ENCODE data around the gene CNIH3.

Gene CNIH3

GRCh38 chr1:224585051-224585450 is 31.1 kb upstream of the CNIH3 start:
- Histone ChIP-seq H3K36me3 (ENCODE audit: control insufficient read depth, low read length) (no peaks in the 10 kb centered on the region), H3K79me2 (ENCODE audit: control insufficient read depth, low read length) (no peaks in the 10 kb centered on the region), H3K4me3 (ENCODE audit: low read length) (no peak overlapping the region), H3K27me3 (ENCODE audit: control insufficient read depth, low read length) (no peaks in the 10 kb centered on the region; the same call in 1 of the 2 replicates), H3K9me3 (ENCODE audit: control insufficient read depth, insufficient read depth, low read length) (no peaks in the 10 kb centered on the region), H4K20me1 (ENCODE audit: control insufficient read depth, insufficient read depth, low read depth, low read length) (no peaks in the 10 kb centered on the region), H3K4me1 (ENCODE audit: control insufficient read depth, low read length) (no peaks in the 10 kb centered on the region), H3K9me2 (replicated peaks; ENCODE audit: control insufficient read depth, low read length) (no peaks in the 10 kb centered on the region), H3K27ac (ENCODE audit: low read depth, low read length) (no peak overlapping the region), H3F3A (ENCODE audit: control insufficient read depth, insufficient read depth) (no peaks in the 10 kb centered on the region), H3K4me2 (ENCODE audit: low read length) (no peak overlapping the region)
- TF ChIP-seq CTCF (IDR thresholded peaks at IDR 0.05; ENCODE audit: low read depth, low read length, poor library complexity, severe bottlenecking): no peak
- no peak for TF ChIP-seq EZH2phosphoT487 (IDR thresholded peaks at IDR 0.05; ENCODE audit: borderline replicate concordance, low read length)

GRCh38 chr1:224587051-224587450 is 29.1 kb upstream of the CNIH3 start:
- H3K36me3 ChIP-seq (ENCODE audit: control insufficient read depth, low read length): no peaks in the 10 kb centered on the region
- H3K9me3 ChIP-seq (ENCODE audit: control insufficient read depth, insufficient read depth, low read length): no peaks in the 10 kb centered on the region
- no peaks in the 10 kb centered on the region for H3K4me1 ChIP-seq (ENCODE audit: control insufficient read depth, low read length)
- H3K4me2 ChIP-seq (ENCODE audit: low read length): no peak overlapping the region
- H3K79me2 ChIP-seq (ENCODE audit: control insufficient read depth, low read length): no peaks in the 10 kb centered on the region
- H3K27ac ChIP-seq (ENCODE audit: low read depth, low read length): no peak overlapping the region
- H3F3A ChIP-seq (ENCODE audit: control insufficient read depth, insufficient read depth): no peaks in the 10 kb centered on the region
- H3K27me3 ChIP-seq (ENCODE audit: control insufficient read depth, low read length): no peaks in the 10 kb centered on the region
- H4K20me1 ChIP-seq (ENCODE audit: control insufficient read depth, insufficient read depth, low read depth, low read length): no peaks in the 10 kb centered on the region
- TF ChIP-seq EZH2phosphoT487 (IDR thresholded peaks at IDR 0.05; ENCODE audit: borderline replicate concordance, low read length): no peak
- no peak for TF ChIP-seq CTCF (IDR thresholded peaks at IDR 0.05; ENCODE audit: low read depth, low read length, poor library complexity, severe bottlenecking)
- H3K9me2 ChIP-seq (replicated peaks; ENCODE audit: control insufficient read depth, low read length): no peaks in the 10 kb centered on the region
- H3K4me3 ChIP-seq (ENCODE audit: low read length): no peak overlapping the region

- TF ChIP-seq EZH2phosphoT487 (IDR thresholded peaks at IDR 0.05; ENCODE audit: borderline replicate concordance, low read length): no peak
- no peak for TF ChIP-seq CTCF (IDR thresholded peaks at IDR 0.05; ENCODE audit: low read depth, low read length, poor library complexity, severe bottlenecking)
- no peak overlapping the region for H3K4me2 ChIP-seq (ENCODE audit: low read length)
- H3K36me3 ChIP-seq (ENCODE audit: control insufficient read depth, low read length): no peaks in the 10 kb centered on the region
- no peak overlapping the region for H3K4me3 ChIP-seq (ENCODE audit: low read length)
- H3K27me3 ChIP-seq (ENCODE audit: control insufficient read depth, low read length): no peaks in the 10 kb centered on the region
- H3F3A ChIP-seq (ENCODE audit: control insufficient read depth, insufficient read depth): no peaks in the 10 kb centered on the region
- no peaks in the 10 kb centered on the region for H3K9me2 ChIP-seq (replicated peaks; ENCODE audit: control insufficient read depth, low read length)
- H3K4me1 ChIP-seq (ENCODE audit: control insufficient read depth, low read length): peaks cover 12% of the 10 kb centered on the region
- H3K27ac ChIP-seq (ENCODE audit: low read depth, low read length): no peak overlapping the region
- no peaks in the 10 kb centered on the region for H4K20me1 ChIP-seq (ENCODE audit: control insufficient read depth, insufficient read depth, low read depth, low read length)
- no peaks in the 10 kb centered on the region for H3K9me3 ChIP-seq (ENCODE audit: control insufficient read depth, insufficient read depth, low read length)
- no peaks in the 10 kb centered on the region for H3K79me2 ChIP-seq (ENCODE audit: control insufficient read depth, low read length)
Measured at GRCh38 chr1:224588515-224588914, 27.6 kb upstream of the CNIH3 start.

GRCh38 chr1:224589006-224589405 is 27.1 kb upstream of the CNIH3 start:
- no peaks in the 10 kb centered on the region for H3K9me3 ChIP-seq (ENCODE audit: control insufficient read depth, insufficient read depth, low read length)
- H4K20me1 ChIP-seq (ENCODE audit: control insufficient read depth, insufficient read depth, low read depth, low read length): no peaks in the 10 kb centered on the region
- TF ChIP-seq CTCF (IDR thresholded peaks at IDR 0.05; ENCODE audit: low read depth, low read length, poor library complexity, severe bottlenecking) (no peak), EZH2phosphoT487 (IDR thresholded peaks at IDR 0.05; ENCODE audit: borderline replicate concordance, low read length) (no peak)
- H3K27me3 ChIP-seq (ENCODE audit: control insufficient read depth, low read length): no peaks in the 10 kb centered on the region
- no peak overlapping the region for H3K4me2 ChIP-seq (ENCODE audit: low read length)
- no peaks in the 10 kb centered on the region for H3K79me2 ChIP-seq (ENCODE audit: control insufficient read depth, low read length)
- no peaks in the 10 kb centered on the region for H3K36me3 ChIP-seq (ENCODE audit: control insufficient read depth, low read length)
- no peaks in the 10 kb centered on the region for H3F3A ChIP-seq (ENCODE audit: control insufficient read depth, insufficient read depth)
- no peak overlapping the region for H3K27ac ChIP-seq (ENCODE audit: low read depth, low read length)
- no peaks in the 10 kb centered on the region for H3K9me2 ChIP-seq (replicated peaks; ENCODE audit: control insufficient read depth, low read length)
- no peak overlapping the region for H3K4me3 ChIP-seq (ENCODE audit: low read length)
- peaks cover 12% of the 10 kb centered on the region for H3K4me1 ChIP-seq (ENCODE audit: control insufficient read depth, low read length)
